GM12878 (cell line): ENCODE results near the gene PPP4R1. TPM values are rescaled to one million over a fixed set of nuclear protein-coding genes. Genes with fewer than 3 reads are reported as not detected.

Experiments
- ATAC-seq: fragments of 200-7000 bp; cut with Tn5 transposase; 3 replicates; pipeline ENCODE4 v1.9.1; 2020; ENCODE audit warnings: mild to moderate bottlenecking, moderate library complexity
- BruUV-seq: library from RNA; stranded (reverse); fragments of 400-500 nt; replicated peaks from 2 replicates; lab custom pipeline; 2021; lab: Mats Ljungman, UMichigan
- CTCF ChIA-PET: fragments of 300-600 bp; sonication (Branson Sonifier 250); formaldehyde crosslinking; extraction: SDS; loops from one replicate; lab custom pipeline; 2021; ENCODE audit warnings: inconsistent platforms; lab: Yijun Ruan, JAX
- POLR2A ChIA-PET: fragments of 350-600 bp; formaldehyde crosslinking; extraction: SDS; loops from one replicate; lab custom pipeline; 2021; ENCODE audit warnings: inconsistent platforms; lab: Charles Lee
- RAD21 ChIA-PET: fragments of 300-600 bp; sonication (Branson Sonifier 250); formaldehyde crosslinking; loops from one replicate; lab custom pipeline; 2023; ENCODE audit warnings: antibody characterized with exemption; ENCODE audit not compliant: unreplicated experiment; lab: Charles Lee
- SMC1A ChIA-PET: fragments of 300-600 bp; sonication (Branson Sonifier 250); formaldehyde crosslinking; loops from one replicate; lab custom pipeline; 2023; ENCODE audit not compliant: unreplicated experiment, uncharacterized antibody; lab: Charles Lee
- DNase-seq: peaks from one replicate; pipeline ENCODE4 v3.0.0-alpha.2; 2011; ENCODE audit warnings: low read depth, low spot score
- FAIRE-seq: peaks from 3 replicates; lab custom pipeline; 2011; peaks lifted over from hg19 to GRCh38; lab: Jason Lieb, UNC
- H2AFZ ChIP-seq: 2 replicates; pipeline ENCODE4 v1.6.0; 2011; ENCODE audit warnings: low read depth, low read length, control low read depth; ENCODE audit not compliant: control insufficient read depth
- H3K27ac ChIP-seq: 2 replicates; pipeline ENCODE4 v1.5.1; 2011; ENCODE audit warnings: control low read depth; ENCODE audit not compliant: control insufficient read depth, insufficient read depth
- H3K27me3 ChIP-seq, 2 experiments: replicated peaks in 1 of 2; 2 replicates each; pipeline versions ENCODE4 v1.6.0 to v1.6.1; 2011; ENCODE audit warnings: low read length in 1 of 2; ENCODE audit not compliant: control insufficient read depth in 2 of 2, insufficient read depth in 2 of 2
- H3K36me3 ChIP-seq, 2 experiments: 2 replicates each; pipeline ENCODE4 v1.5.1; 2011; ENCODE audit warnings: low read length in 1 of 2; ENCODE audit not compliant: control insufficient read depth in 2 of 2, insufficient read depth in 2 of 2
- H3K4me1 ChIP-seq: 2 replicates; pipeline ENCODE4 v1.6.1; 2011; ENCODE audit warnings: mild to moderate bottlenecking, low read length, moderate library complexity, mixed read lengths; ENCODE audit not compliant: control insufficient read depth, insufficient read depth
- H3K4me2 ChIP-seq: 2 replicates; pipeline ENCODE4 v1.6.0; 2011; ENCODE audit warnings: control low read depth; ENCODE audit not compliant: control insufficient read depth, insufficient read depth
- H3K4me3 ChIP-seq: fragments of 200-600 bp; sonication (generic); 2 replicates; pipeline ENCODE4 v1.5.1; 2016
- H3K79me2 ChIP-seq: 2 replicates; pipeline ENCODE4 v1.6.0; 2011; ENCODE audit warnings: low read length; ENCODE audit not compliant: control insufficient read depth, insufficient read depth
- H3K9ac ChIP-seq: 2 replicates; pipeline ENCODE4 v1.8.0; 2011; ENCODE audit warnings: low read length, control low read depth, mixed read lengths; ENCODE audit not compliant: control insufficient read depth, insufficient read depth
- H3K9me3 ChIP-seq: replicated peaks from 3 replicates; pipeline ENCODE4 v1.5.1; 2011; ENCODE audit warnings: mild to moderate bottlenecking, low read length; ENCODE audit not compliant: control insufficient read depth, insufficient read depth
- H4K20me1 ChIP-seq: 2 replicates; pipeline ENCODE4 v1.6.0; 2011; ENCODE audit not compliant: control insufficient read depth, insufficient read depth
- CREB1 ChIP-seq: IDR thresholded peaks from 2 replicates; pipeline ENCODE4 v1.6.1; 2012; ENCODE audit warnings: low read depth, mild to moderate bottlenecking, inconsistent platforms
- GABPA ChIP-seq: IDR thresholded peaks from 2 replicates; pipeline ENCODE4 v1.6.1; 2014; ENCODE audit warnings: antibody characterized with exemption, low read depth, mild to moderate bottlenecking, inconsistent platforms
- KLF5 ChIP-seq: fragments of 450-650 bp; IDR thresholded peaks from 2 replicates; pipeline ENCODE4 v1.6.1; 2014; ENCODE audit warnings: mild to moderate bottlenecking; ENCODE audit not compliant: partially characterized antibody
- MAX ChIP-seq: IDR thresholded peaks from 2 replicates; pipeline ENCODE4 v1.6.1; 2012; ENCODE audit warnings: low read depth, low read length, improper control_type of control experiment
- POLR2AphosphoS5 ChIP-seq: IDR thresholded peaks from 2 replicates; pipeline ENCODE4 v1.6.1; 2011; ENCODE audit warnings: mild to moderate bottlenecking, low read length, inconsistent platforms
- RBBP5 ChIP-seq: fragments of 200-600 bp; sonication (generic); conservative IDR thresholded peaks from 2 replicates; pipeline ENCODE4 v1.6.1; 2016
- SMAD5 ChIP-seq: IDR thresholded peaks from 2 replicates; pipeline ENCODE4 v1.6.1; 2016; ENCODE audit warnings: antibody characterized with exemption, low read depth
- SMC3 ChIP-seq: IDR thresholded peaks from 2 replicates; pipeline ENCODE4 v1.6.1; 2011; ENCODE audit warnings: low read length, improper control_type of control experiment, borderline replicate concordance
- ZBTB33 ChIP-seq: fragments of 450-650 bp; IDR thresholded peaks from 2 replicates; pipeline ENCODE4 v1.6.1; 2017; ENCODE audit warnings: mild to moderate bottlenecking
- ZNF217 ChIP-seq: fragments of 450-650 bp; IDR thresholded peaks from 2 replicates; pipeline ENCODE4 v1.6.1; 2017; ENCODE audit warnings: antibody characterized with exemption, mild to moderate bottlenecking
- ZNF274 ChIP-seq: IDR thresholded peaks from one replicate; pipeline ENCODE4 v1.8.0; 2011; ENCODE audit not compliant: insufficient read length, insufficient read depth
- WGBS: methylation state at CpG from one replicate; pipeline ENCODE4 v1.1.6; 2016; ENCODE audit warnings: low lambda C conversion rate; ENCODE audit not compliant: insufficient replicate concordance, insufficient coverage; ENCODE audit errors: missing lambda C conversion rate; 5-methylcytosine and 5-hydroxymethylcytosine counted together
- in situ Hi-C: fragments of 300-500 bp; cut with MboI; formaldehyde crosslinking; loops from 9 replicates; pipeline ENCODE4 v1.14.3; 2018; ENCODE audit warnings: mixed read lengths
- intact Hi-C: fragments of 100-400 bp; cut with micrococcal nuclease; formaldehyde crosslinking; loops from one replicate; pipeline ENCODE4 v1.14.2; 2022; ENCODE audit not compliant: unreplicated experiment
- polyA plus RNA-seq, 11 experiments: library from polyadenylated mRNA; depleted of rRNA in 4 of 11; unstranded in 6 of 11; stranded (reverse) in 5 of 11; fragments of >200 nt; fragmentation: Nextera tagmentation in 4 of 11; fragmentation: Illumina TruSeq in 1 of 11; extraction: Ambion mirVana in 4 of 11; extraction: Trizol in 1 of 11; gene quantifications; 1 replicate in 1 of 11; 2 replicates in 10 of 11; pipeline versions ENCODE4 v1.2.1 to v1.2.3, GENCODE V29; 2011 to 2016; ENCODE audit warnings: inconsistent platforms in 2 of 11, missing spikeins in 2 of 11, low read depth in 1 of 11
- total RNA-seq, 4 experiments: library from RNA; depleted of rRNA in 3 of 4; stranded (reverse); fragments of >200 nt in 3 of 4; fragmentation: Illumina TruSeq in 1 of 4; extraction: Trizol in 1 of 4; gene quantifications; 2 replicates each; pipeline versions ENCODE4 v1.2.1 to v1.2.3, GENCODE V29; 2013 to 2021
- TF ChIP-seq, protein P1 (sequence below): fragments of 450-650 bp; conservative IDR thresholded peaks from 2 replicates; pipeline ENCODE4 v1.6.1; 2017; ENCODE audit warnings: mild to moderate bottlenecking, moderate library complexity

Gene PPP4R1
- total and polyA plus RNA-seq, 10 of the 15 experiments (the other 5 are each of a cell fraction or from before 2014, with no cell fraction given) = 10.9 to 44.4 (median 26.0) TPM

DNA sequence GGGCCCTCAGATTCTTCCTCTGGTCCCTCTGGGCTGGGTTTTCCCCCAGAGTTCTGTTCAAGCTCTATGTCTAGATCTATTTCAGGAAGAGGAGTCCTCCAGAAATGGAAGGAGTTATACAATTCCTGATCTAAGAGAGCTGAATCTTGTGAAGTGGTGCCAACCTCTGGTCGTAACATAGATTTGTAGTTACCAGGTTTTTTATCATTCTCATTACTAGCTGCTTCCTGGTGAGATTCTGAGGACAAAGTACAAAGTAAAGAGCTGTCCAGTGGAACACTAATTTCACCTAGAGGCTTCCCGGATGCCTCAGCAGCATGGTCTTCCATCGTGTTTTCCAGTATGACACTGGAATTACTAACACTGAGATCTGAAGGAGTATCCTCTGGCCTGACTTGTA is 44.1 kb downstream of the PPP4R1 start:
- H3K9ac ChIP-seq = no peak overlapping the region
- H3K36me3 ChIP-seq = peaks cover 0 to 20% of the 10 kb centered on the region in 2 experiments; a peak in 3 of 4 replicates
- H4K20me1 ChIP-seq = no peaks in the 10 kb centered on the region
- in situ Hi-C loops (no loop called here), intact Hi-C loops (no loop called here)
- ATAC-seq (no peak), FAIRE-seq (no peak), DNase-seq (no peak)
- H3K27me3 ChIP-seq = no peaks in the 10 kb centered on the region
- CTCF ChIA-PET = interaction anchor here (0.7 kb wide), 1 partner anchor 53 kb away, joined by 3 read pairs; no protein-coding TSS in a partner anchor
- RAD21 ChIA-PET = no interaction called here
- no peaks in the 10 kb centered on the region for H3K9me3 ChIP-seq
- no peak overlapping the region for H3K27ac ChIP-seq
- H3K79me2 ChIP-seq = no peaks in the 10 kb centered on the region
- POLR2A ChIA-PET = no interaction called here
- BruUV-seq = no TSS peak
- H2AFZ ChIP-seq = no peak overlapping the region
- SMC1A ChIA-PET = no interaction called here
- no peaks in the 10 kb centered on the region for H3K4me1 ChIP-seq
- TF ChIP-seq SMC3 = no peak
- no peak for TF ChIP-seq POLR2AphosphoS5
- no peak for TF ChIP-seq ZNF217
- no peak for TF ChIP-seq KLF5
- no peak for TF ChIP-seq SMAD5
- no peak for TF ChIP-seq RBBP5
- TF ChIP-seq GABPA = no peak
- no peak for TF ChIP-seq MAX
- no peak for TF ChIP-seq CREB1
- TF ChIP-seq, protein P1, sequence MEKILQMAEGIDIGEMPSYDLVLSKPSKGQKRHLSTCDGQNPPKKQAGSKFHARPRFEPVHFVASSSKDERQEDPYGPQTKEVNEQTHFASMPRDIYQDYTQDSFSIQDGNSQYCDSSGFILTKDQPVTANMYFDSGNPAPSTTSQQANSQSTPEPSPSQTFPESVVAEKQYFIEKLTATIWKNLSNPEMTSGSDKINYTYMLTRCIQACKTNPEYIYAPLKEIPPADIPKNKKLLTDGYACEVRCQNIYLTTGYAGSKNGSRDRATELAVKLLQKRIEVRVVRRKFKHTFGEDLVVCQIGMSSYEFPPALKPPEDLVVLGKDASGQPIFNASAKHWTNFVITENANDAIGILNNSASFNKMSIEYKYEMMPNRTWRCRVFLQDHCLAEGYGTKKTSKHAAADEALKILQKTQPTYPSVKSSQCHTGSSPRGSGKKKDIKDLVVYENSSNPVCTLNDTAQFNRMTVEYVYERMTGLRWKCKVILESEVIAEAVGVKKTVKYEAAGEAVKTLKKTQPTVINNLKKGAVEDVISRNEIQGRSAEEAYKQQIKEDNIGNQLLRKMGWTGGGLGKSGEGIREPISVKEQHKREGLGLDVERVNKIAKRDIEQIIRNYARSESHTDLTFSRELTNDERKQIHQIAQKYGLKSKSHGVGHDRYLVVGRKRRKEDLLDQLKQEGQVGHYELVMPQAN = no peak
- no peak for TF ChIP-seq ZNF274
- TF ChIP-seq ZBTB33 = no peak
- H3K4me3 ChIP-seq = no peak overlapping the region
- H3K4me2 ChIP-seq = no peak overlapping the region
- WGBS = 97% methylated on average over 3 of the region's 3 CpGs
